Panc1 (cell line): Measurements from ENCODE around the gene SHB. TPM values are rescaled to one million over a fixed set of nuclear protein-coding genes. Genes with fewer than 3 reads are reported as not detected.
A peak's percentile ranks its signal among the peaks of the same experiment; 100 is the strongest.

Experiments
- ATAC-seq: fragments of 200-7000 bp; cut with Tn5 transposase; 2 replicates; pipeline ENCODE4 v1.9.1; 2020; ENCODE audit warnings: mild to moderate bottlenecking, moderate library complexity
- BruUV-seq: library from RNA; stranded (reverse); fragments of 400-500 nt; replicated peaks from 2 replicates; lab custom pipeline; 2021; lab: Mats Ljungman, UMichigan
- CTCF ChIA-PET: fragments of 300-600 bp; sonication (Branson Sonifier 250); formaldehyde crosslinking; loops from one replicate; lab custom pipeline; 2022; ENCODE audit warnings: antibody characterized with exemption; lab: Charles Lee
- POLR2A ChIA-PET: fragments of 300-600 bp; sonication (Branson Sonifier 250); formaldehyde crosslinking; loops from one replicate; lab custom pipeline; 2022; ENCODE audit warnings: antibody characterized with exemption; lab: Charles Lee
- DNase-seq: peaks from one replicate; pipeline ENCODE4 v3.0.0-alpha.2; 2010; ENCODE audit warnings: low read depth, low spot score
- H3K27ac ChIP-seq: 2 replicates; pipeline ENCODE4 v1.5.1; 2011; ENCODE audit warnings: mild to moderate bottlenecking, low read length, inconsistent platforms
- H3K27me3 ChIP-seq: fragments of 200-500 bp; sonication (Bioruptor generic); 2 replicates; pipeline ENCODE4 v1.6.0; 2014; ENCODE audit warnings: low read length, inconsistent platforms; ENCODE audit not compliant: control insufficient read depth, insufficient read depth
- H3K36me3 ChIP-seq: fragments of 200-500 bp; sonication (Bioruptor generic); 2 replicates; pipeline ENCODE4 v1.5.1; 2014; ENCODE audit warnings: inconsistent platforms, mild to moderate bottlenecking, low read length, moderate library complexity; ENCODE audit not compliant: control insufficient read depth, insufficient read depth
- H3K4me1 ChIP-seq: 2 replicates; pipeline ENCODE4 v1.5.1; 2011; ENCODE audit warnings: inconsistent platforms, mild to moderate bottlenecking, low read length, moderate library complexity; ENCODE audit not compliant: control insufficient read depth, insufficient read depth
- H3K4me3 ChIP-seq, 2 experiments: 2 replicates each; pipeline ENCODE4 v1.5.1; 2011 to 2012; ENCODE audit warnings: low read depth in 2 of 2, low read length in 2 of 2, mild to moderate bottlenecking in 2 of 2, inconsistent platforms in 1 of 2, moderate library complexity in 1 of 2
- H3K9me3 ChIP-seq: fragments of 200-500 bp; sonication (Bioruptor generic); 2 replicates; pipeline ENCODE4 v1.5.1; 2014; ENCODE audit warnings: low read depth, mild to moderate bottlenecking, inconsistent platforms, low read length, moderate library complexity; ENCODE audit not compliant: control insufficient read depth, insufficient read depth
- CTCF ChIP-seq: fragments of 450-650 bp; IDR thresholded peaks from 2 replicates; pipeline ENCODE4 v1.5.1; 2017; ENCODE audit warnings: mild to moderate bottlenecking
- POLR2AphosphoS5 ChIP-seq: IDR thresholded peaks from 2 replicates; pipeline ENCODE4 v1.6.1; 2012; ENCODE audit warnings: mild to moderate bottlenecking, low read depth, low read length, moderate library complexity
- REST ChIP-seq, 2 experiments: IDR thresholded peaks; 2 replicates each; pipeline ENCODE4 v1.6.1; 2011 to 2012; ENCODE audit warnings: low read depth in 2 of 2, control low read depth in 1 of 2, low read length in 1 of 2, mild to moderate bottlenecking in 1 of 2, moderate library complexity in 1 of 2; ENCODE audit not compliant: insufficient read depth in 1 of 2
- SIN3A ChIP-seq: IDR thresholded peaks from 2 replicates; pipeline ENCODE4 v1.6.1; 2012; ENCODE audit warnings: low read depth, mild to moderate bottlenecking, low read length, moderate library complexity, borderline replicate concordance; ENCODE audit not compliant: insufficient read depth
- TCF7L2 ChIP-seq: IDR thresholded peaks from 2 replicates; pipeline ENCODE4 v1.6.1; 2011; ENCODE audit warnings: mild to moderate bottlenecking, low read depth, low read length, inconsistent platforms
- in situ Hi-C: cut with HindIII; loops from 2 replicates; pipeline ENCODE4 v1.10.0; 2016; ENCODE audit warnings: low sequenced_read_pairs, low pct_unique_long_range_greater_than_20kb
- intact Hi-C: fragments of 100-400 bp; cut with micrococcal nuclease; formaldehyde crosslinking; loops from one replicate; pipeline ENCODE4 v1.10.0; 2022; ENCODE audit not compliant: unreplicated experiment
- total RNA-seq: library from RNA; stranded (reverse); gene quantifications from one replicate; pipeline ENCODE4 v1.2.1, GENCODE V29; 2021; ENCODE audit not compliant: unreplicated experiment

The SHB gene
- total RNA-seq, 1 experiment from 2014 or later, result 59.9 TPM

- intact Hi-C loops, result no loop called here
- Histone ChIP-seq H3K4me3 (no peak overlapping the region), H3K27me3 (no peaks in the 10 kb centered on the region), H3K9me3 (no peaks in the 10 kb centered on the region), H3K27ac (no peak overlapping the region), H3K4me1 (peaks cover 22% of the 10 kb centered on the region), H3K36me3 (no peaks in the 10 kb centered on the region; the same call in none of the 2 replicates)
- TF ChIP-seq TCF7L2 (no peak), CTCF (no peak), REST (IDR thresholded peaks at IDR 0.05; ENCODE audit: insufficient read depth in 1 of 2, low read depth in 2 of 2, low read length in 1 of 2) (no peak), POLR2AphosphoS5 (no peak), SIN3A (no peak)
- no TSS peak for BruUV-seq
- ATAC-seq (0 out of 2 replicates have a peak, but pooled peaks have one; percentile 44), DNase-seq (no peak)
- ChIA-PET CTCF (no interaction called here), POLR2A (no interaction called here)
- in situ Hi-C loops, result no loop called here
Measured at GRCh38 chr9:37920471-37921167, 148.4 kb downstream of the SHB start.

GRCh38 chr9:37919956-37920335, 149.1 kb downstream of the SHB start:
- TF ChIP-seq REST (IDR thresholded peaks at IDR 0.05; ENCODE audit: insufficient read depth in 1 of 2, low read depth in 2 of 2, low read length in 1 of 2), result no peak
- no peak for TF ChIP-seq TCF7L2
- no peak for TF ChIP-seq POLR2AphosphoS5
- no peak for TF ChIP-seq CTCF
- TF ChIP-seq SIN3A, result no peak
- DNase-seq, result no peak
- ChIA-PET CTCF (no interaction called here), POLR2A (no interaction called here)
- H3K9me3 ChIP-seq, result no peaks in the 10 kb centered on the region
- no peak overlapping the region for H3K27ac ChIP-seq
- no peaks in the 10 kb centered on the region; the same call in none of the 2 replicates for H3K36me3 ChIP-seq
- no peak for ATAC-seq
- peaks cover 28% of the 10 kb centered on the region for H3K4me1 ChIP-seq
- H3K27me3 ChIP-seq, result no peaks in the 10 kb centered on the region
- in situ Hi-C loops, result no loop called here
- H3K4me3 ChIP-seq, result no peak overlapping the region
- intact Hi-C loops, result no loop called here
- BruUV-seq, result no TSS peak
